NB4 (cell line): ENCODE data around the gene CASP8.

ENCODE experiments used
- DNase-seq: peaks from one replicate; pipeline ENCODE4 v3.0.0; 2010; ENCODE audit warnings: low read depth
- H3K4me3 ChIP-seq: one replicate; pipeline ENCODE4 v1.5.1; 2011; ENCODE audit warnings: mild to moderate bottlenecking, low read depth, low read length, moderate library complexity
- MAX ChIP-seq: IDR thresholded peaks from 2 replicates; pipeline ENCODE4 v1.6.1; 2011; ENCODE audit warnings: low read depth, low read length
- MYC ChIP-seq: IDR thresholded peaks from 2 replicates; pipeline ENCODE4 v1.6.1; 2011; ENCODE audit warnings: low read depth, low read length
- POLR2A ChIP-seq: IDR thresholded peaks from 2 replicates; pipeline ENCODE4 v1.6.1; 2011; ENCODE audit warnings: mild to moderate bottlenecking; ENCODE audit not compliant: insufficient read length; ENCODE audit errors: extremely low read depth
- TF ChIP-seq, protein P1 (sequence below): IDR thresholded peaks from one replicate; pipeline ENCODE4 v1.5.1; 2012; ENCODE audit warnings: low read depth, low read length

Gene CASP8

DNA sequence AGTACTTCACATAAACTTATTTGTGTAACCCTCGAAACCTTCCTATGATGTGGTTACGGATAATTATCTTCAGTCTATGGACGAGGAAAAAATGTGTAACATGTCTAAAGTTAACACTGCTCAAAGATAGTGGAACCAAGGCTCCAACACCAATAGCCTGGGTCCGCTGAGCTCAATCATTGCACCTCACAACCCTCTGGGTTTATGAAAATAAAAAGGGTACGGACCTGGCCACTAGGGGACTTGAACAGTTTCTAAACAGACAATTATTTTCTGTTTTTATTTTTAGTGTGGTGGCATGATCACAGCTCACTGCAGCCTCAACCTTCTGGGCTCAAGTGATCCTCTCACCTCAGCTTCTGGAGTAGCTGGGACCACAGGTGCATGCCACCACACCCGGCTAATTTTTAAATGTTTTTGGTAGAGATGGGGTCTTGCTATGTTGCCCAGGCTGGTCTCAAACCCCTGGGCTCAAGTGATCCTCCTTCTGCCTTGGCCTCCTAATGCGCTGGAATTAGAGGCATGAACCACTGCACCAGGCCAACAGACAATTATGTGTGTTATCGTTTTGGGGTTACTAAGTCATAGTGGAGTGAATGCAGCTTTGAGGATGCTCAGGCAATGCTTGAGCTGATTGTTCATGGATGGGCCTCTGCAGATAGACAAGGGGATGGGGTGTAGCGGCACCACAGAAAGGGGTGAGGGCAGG, 10.1 kb downstream of the CASP8 start:
- no peak overlapping the region for H3K4me3 ChIP-seq
- TF ChIP-seq POLR2A (no peak), MAX (no peak), MYC (no peak)
- TF ChIP-seq, protein P1, sequence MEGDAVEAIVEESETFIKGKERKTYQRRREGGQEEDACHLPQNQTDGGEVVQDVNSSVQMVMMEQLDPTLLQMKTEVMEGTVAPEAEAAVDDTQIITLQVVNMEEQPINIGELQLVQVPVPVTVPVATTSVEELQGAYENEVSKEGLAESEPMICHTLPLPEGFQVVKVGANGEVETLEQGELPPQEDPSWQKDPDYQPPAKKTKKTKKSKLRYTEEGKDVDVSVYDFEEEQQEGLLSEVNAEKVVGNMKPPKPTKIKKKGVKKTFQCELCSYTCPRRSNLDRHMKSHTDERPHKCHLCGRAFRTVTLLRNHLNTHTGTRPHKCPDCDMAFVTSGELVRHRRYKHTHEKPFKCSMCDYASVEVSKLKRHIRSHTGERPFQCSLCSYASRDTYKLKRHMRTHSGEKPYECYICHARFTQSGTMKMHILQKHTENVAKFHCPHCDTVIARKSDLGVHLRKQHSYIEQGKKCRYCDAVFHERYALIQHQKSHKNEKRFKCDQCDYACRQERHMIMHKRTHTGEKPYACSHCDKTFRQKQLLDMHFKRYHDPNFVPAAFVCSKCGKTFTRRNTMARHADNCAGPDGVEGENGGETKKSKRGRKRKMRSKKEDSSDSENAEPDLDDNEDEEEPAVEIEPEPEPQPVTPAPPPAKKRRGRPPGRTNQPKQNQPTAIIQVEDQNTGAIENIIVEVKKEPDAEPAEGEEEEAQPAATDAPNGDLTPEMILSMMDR = no peak
- no peak for DNase-seq

- no peak for DNase-seq
- H3K4me3 ChIP-seq = no peak overlapping the region
- TF ChIP-seq MYC (no peak), POLR2A (no peak), MAX (no peak)
- TF ChIP-seq, protein P1 = no peak
Observed at GRCh38 chr2:201271917-201272316, 11.6 kb downstream of the CASP8 start.

DNA sequence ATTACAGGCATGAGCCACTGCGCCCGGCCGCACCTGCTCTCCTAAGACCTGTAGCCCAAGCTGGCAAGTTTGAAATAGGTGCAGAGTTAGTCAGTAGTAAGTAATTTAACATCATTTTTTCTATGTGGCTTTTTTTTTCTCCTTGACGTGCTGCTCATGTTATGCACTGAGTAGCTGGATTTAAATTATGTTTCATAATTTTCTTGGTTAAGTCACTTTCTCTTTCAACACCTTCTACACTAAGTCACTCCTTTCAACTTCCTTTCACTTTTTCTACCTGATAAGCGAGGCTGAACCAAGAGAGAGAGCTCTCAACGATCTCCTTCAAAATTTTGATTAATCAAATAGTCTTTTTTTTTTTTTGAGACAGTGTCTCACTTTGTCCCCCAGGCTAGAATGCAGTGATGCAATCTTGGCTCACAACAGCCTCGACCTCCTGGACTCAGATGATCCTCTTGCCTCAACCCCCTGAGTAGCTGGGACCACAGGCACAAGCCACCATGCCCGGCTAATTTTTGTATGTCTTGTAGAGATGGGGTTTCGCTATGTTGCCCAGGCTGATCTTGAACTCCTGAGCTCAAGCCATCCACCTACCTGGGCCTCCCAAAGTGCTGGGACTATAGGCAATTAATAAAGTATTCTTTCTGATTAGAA, 13.1 kb downstream of the CASP8 start:
- no peak overlapping the region for H3K4me3 ChIP-seq
- TF ChIP-seq POLR2A (no peak), MYC (no peak), MAX (no peak)
- TF ChIP-seq, protein P1 = no peak
- DNase-seq = no peak

DNA sequence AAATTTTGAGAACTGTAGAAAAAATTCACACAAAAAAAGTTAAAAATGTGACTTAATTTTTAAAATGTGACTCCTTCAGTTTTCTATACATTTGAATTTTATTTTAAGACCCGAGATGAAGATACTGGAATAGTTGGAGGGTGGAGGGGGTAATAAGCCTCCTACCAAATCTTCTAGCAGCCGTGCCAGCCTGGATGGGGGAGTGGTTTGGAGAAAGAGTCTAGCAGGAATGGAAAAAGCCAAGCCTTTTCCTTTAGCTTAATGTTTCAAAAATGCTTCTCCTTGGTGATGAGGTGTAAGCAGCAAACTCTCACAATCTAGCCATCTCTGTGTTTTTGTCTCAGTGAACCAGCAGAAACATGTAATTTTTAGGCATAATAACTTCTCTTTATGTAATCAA, 14.7 kb downstream of the CASP8 start:
- no peak for DNase-seq
- H3K4me3 ChIP-seq = no peak overlapping the region
- TF ChIP-seq, protein P1 = no peak
- TF ChIP-seq MYC = no peak
- TF ChIP-seq POLR2A = no peak
- TF ChIP-seq MAX = no peak

- no peak overlapping the region for H3K4me3 ChIP-seq
- no peak for DNase-seq
- no peak for TF ChIP-seq MAX
- no peak for TF ChIP-seq POLR2A
- TF ChIP-seq, protein P1 = no peak
- no peak for TF ChIP-seq MYC
Observed at GRCh38 chr2:201275990-201276389, 15.7 kb downstream of the CASP8 start.
